ENCODE results near the gene FYN.
"Not testable (repeated sequence)": the region's sequence is repeated elsewhere in the genome, so short reads cannot be mapped to it uniquely, and the experiment has no call there.

The FYN gene

GRCh38 chr6:111850295-111850937, 22.8 kb downstream of the FYN start:
- no peak for DNase-seq (ENCODE audit: low read depth)

- no peak for DNase-seq (ENCODE audit: low read depth)
Measured at GRCh38 chr6:111849298-111849697, 24.0 kb downstream of the FYN start.

GRCh38 chr6:111848262-111848812, 24.9 kb downstream of the FYN start:
- no peak for DNase-seq (ENCODE audit: low read depth)

GRCh38 chr6:111846492-111847409, 26.5 kb downstream of the FYN start:
- DNase-seq (ENCODE audit: low read depth): no peak

- no peak for DNase-seq (ENCODE audit: low read depth)
Measured at GRCh38 chr6:111846066-111846465, 27.2 kb downstream of the FYN start.

GRCh38 chr6:111845441-111845871, 27.8 kb downstream of the FYN start:
- no peak for DNase-seq (ENCODE audit: low read depth)

- DNase-seq (ENCODE audit: low read depth): no peak
Measured at GRCh38 chr6:111844921-111845320, 28.3 kb downstream of the FYN start.

GRCh38 chr6:111844376-111844775, 28.9 kb downstream of the FYN start:
- DNase-seq (ENCODE audit: low read depth): no peak

GRCh38 chr6:111843347-111844147, 29.7 kb downstream of the FYN start:
- peak; percentile 41 for DNase-seq (ENCODE audit: low read depth)

GRCh38 chr6:111842891-111843290, 30.4 kb downstream of the FYN start:
- no peak for DNase-seq (ENCODE audit: low read depth)

GRCh38 chr6:111842271-111842822, 30.9 kb downstream of the FYN start:
- DNase-seq (ENCODE audit: low read depth): no peak

GRCh38 chr6:111841822-111842221, 31.4 kb downstream of the FYN start:
- no peak for DNase-seq (ENCODE audit: low read depth)

- DNase-seq (ENCODE audit: low read depth): no peak
Measured at GRCh38 chr6:111840803-111841202, 32.4 kb downstream of the FYN start.

GRCh38 chr6:111838749-111839484, 34.3 kb downstream of the FYN start:
- no peak for DNase-seq (ENCODE audit: low read depth)

- no peak for DNase-seq (ENCODE audit: low read depth)
Measured at GRCh38 chr6:111837641-111838500, 35.4 kb downstream of the FYN start.

GRCh38 chr6:111837007-111837406, 36.2 kb downstream of the FYN start:
- no peak for DNase-seq (ENCODE audit: low read depth)

GRCh38 chr6:111835807-111836206, 37.4 kb downstream of the FYN start:
- DNase-seq (ENCODE audit: low read depth): no peak

- DNase-seq (ENCODE audit: low read depth): not testable (repeated sequence)
Measured at GRCh38 chr6:111835398-111835797, 37.9 kb downstream of the FYN start.

- no peak for DNase-seq (ENCODE audit: low read depth)
Measured at GRCh38 chr6:111834356-111834755, 38.9 kb downstream of the FYN start.

GRCh38 chr6:111832833-111833418, 40.3 kb downstream of the FYN start:
- DNase-seq (ENCODE audit: low read depth): no peak

Measured in activated gamma-delta T cell treated with anti-CD3 and anti-CD28 coated beads, Interleukin-2, amount 50 U/mL, for 16 hours (primary cell).